ENCODE results near the gene KRTAP9-4.

Gene KRTAP9-4

DNA sequence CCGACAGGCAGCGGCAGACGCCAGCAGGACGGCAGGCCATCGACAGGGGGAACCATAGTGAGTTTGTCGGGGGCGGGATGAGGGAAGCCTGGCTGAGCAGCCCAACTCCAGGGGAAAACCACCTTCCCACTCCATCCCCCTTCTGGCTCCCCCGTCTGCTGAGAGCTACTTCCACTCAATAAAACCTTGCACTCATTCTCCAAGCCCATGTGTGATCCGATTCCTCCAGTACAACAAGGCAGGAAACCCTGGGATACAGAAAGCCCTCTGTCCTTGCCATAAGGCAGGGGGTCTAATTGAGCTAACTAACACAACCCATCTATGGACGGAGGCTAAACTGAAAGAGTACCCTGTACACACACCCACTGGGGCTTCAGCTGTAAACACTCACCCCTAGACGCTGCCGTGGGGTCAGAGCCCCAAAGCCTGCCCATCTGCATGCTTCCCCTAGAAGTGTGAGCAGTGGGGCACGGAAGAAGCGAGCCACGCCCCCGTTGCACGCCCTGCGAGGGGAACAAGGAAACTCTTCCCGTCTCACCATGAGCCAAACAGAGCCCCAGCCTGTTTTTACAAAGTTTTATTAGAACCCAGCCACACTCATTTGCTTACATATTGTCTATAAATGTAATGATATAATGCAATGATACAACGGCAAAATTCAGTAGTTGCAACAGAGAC, 49.1 kb downstream of the KRTAP9-4 start:
- Histone ChIP-seq H3K36me3 (ENCODE audit: control insufficient read depth, low read length) (no peaks in the 10 kb centered on the region), H3K27ac (ENCODE audit: low read depth, low read length) (no peak overlapping the region), H4K20me1 (ENCODE audit: control insufficient read depth, insufficient read depth, low read depth, low read length) (no peaks in the 10 kb centered on the region), H3K4me2 (ENCODE audit: low read length) (peak overlapping the region; percentile 55), H3K4me3 (ENCODE audit: low read length) (peak overlapping the region; percentile 9), H3K9me3 (ENCODE audit: control insufficient read depth, insufficient read depth, low read length) (no peaks in the 10 kb centered on the region), H3K4me1 (ENCODE audit: control insufficient read depth, low read length) (peaks cover 19% of the 10 kb centered on the region), H3K27me3 (ENCODE audit: control insufficient read depth, low read length) (no peaks in the 10 kb centered on the region), H3K9me2 (replicated peaks; ENCODE audit: control insufficient read depth, low read length) (no peaks in the 10 kb centered on the region), H3K79me2 (ENCODE audit: control insufficient read depth, low read length) (no peaks in the 10 kb centered on the region), H3F3A (ENCODE audit: control insufficient read depth, insufficient read depth) (no peaks in the 10 kb centered on the region)
- TF ChIP-seq EZH2phosphoT487 (IDR thresholded peaks at IDR 0.05; ENCODE audit: borderline replicate concordance, low read length) = no peak
- TF ChIP-seq, protein P1, sequence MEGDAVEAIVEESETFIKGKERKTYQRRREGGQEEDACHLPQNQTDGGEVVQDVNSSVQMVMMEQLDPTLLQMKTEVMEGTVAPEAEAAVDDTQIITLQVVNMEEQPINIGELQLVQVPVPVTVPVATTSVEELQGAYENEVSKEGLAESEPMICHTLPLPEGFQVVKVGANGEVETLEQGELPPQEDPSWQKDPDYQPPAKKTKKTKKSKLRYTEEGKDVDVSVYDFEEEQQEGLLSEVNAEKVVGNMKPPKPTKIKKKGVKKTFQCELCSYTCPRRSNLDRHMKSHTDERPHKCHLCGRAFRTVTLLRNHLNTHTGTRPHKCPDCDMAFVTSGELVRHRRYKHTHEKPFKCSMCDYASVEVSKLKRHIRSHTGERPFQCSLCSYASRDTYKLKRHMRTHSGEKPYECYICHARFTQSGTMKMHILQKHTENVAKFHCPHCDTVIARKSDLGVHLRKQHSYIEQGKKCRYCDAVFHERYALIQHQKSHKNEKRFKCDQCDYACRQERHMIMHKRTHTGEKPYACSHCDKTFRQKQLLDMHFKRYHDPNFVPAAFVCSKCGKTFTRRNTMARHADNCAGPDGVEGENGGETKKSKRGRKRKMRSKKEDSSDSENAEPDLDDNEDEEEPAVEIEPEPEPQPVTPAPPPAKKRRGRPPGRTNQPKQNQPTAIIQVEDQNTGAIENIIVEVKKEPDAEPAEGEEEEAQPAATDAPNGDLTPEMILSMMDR (IDR thresholded peaks at IDR 0.05; ENCODE audit: low read depth, low read length, poor library complexity, severe bottlenecking) = no peak
